ENCODE results near the gene CRB2.

- TF ChIP-seq CTCF (IDR thresholded peaks at IDR 0.05) (no peak), POLR2A (IDR thresholded peaks at IDR 0.05) (no peak)
Measured at GRCh38 chr9:123357743-123358059, 1.7 kb downstream of the CRB2 start.
